GM18511 (cell line): Measurements from ENCODE around the gene HBP1.

Experiments used
- ATAC-seq: cut with Tn5 transposase; IDR thresholded peaks from one replicate; pipeline ENCODE4 v1.9.1; 2021; ENCODE audit warnings: mild to moderate bottlenecking, moderate library complexity; ENCODE audit not compliant: unreplicated experiment

The HBP1 gene

GRCh38 chr7:107180378-107180777 is 11.6 kb downstream of the HBP1 start:
- ATAC-seq = no peak

GRCh38 chr7:107181172-107181571 is 12.4 kb downstream of the HBP1 start:
- ATAC-seq = no peak

- ATAC-seq = no peak
Measured at GRCh38 chr7:107185716-107186115, 16.9 kb downstream of the HBP1 start.

GRCh38 chr7:107186240-107186639 is 17.4 kb downstream of the HBP1 start:
- ATAC-seq = no peak

GRCh38 chr7:107187774-107188173 is 19.0 kb downstream of the HBP1 start:
- no peak for ATAC-seq

- ATAC-seq = no peak
Measured at GRCh38 chr7:107190090-107190489, 21.3 kb downstream of the HBP1 start.

- no peak for ATAC-seq
Measured at GRCh38 chr7:107194052-107194451, 25.2 kb downstream of the HBP1 start.

- ATAC-seq = no peak
Measured at GRCh38 chr7:107196834-107197610, 28.2 kb downstream of the HBP1 start.

- ATAC-seq = no peak
Measured at GRCh38 chr7:107201795-107202450, 33.1 kb downstream of the HBP1 start.

GRCh38 chr7:107203607-107204006 is 34.8 kb downstream of the HBP1 start:
- ATAC-seq = no peak

GRCh38 chr7:107206136-107206535 is 37.3 kb downstream of the HBP1 start:
- ATAC-seq = no peak

GRCh38 chr7:107206706-107207105 is 37.9 kb downstream of the HBP1 start:
- no peak for ATAC-seq

- ATAC-seq = no peak
Measured at GRCh38 chr7:107207459-107207858, 38.7 kb downstream of the HBP1 start.

GRCh38 chr7:107208024-107208521 is 39.3 kb downstream of the HBP1 start:
- no peak for ATAC-seq

- no peak for ATAC-seq
Measured at GRCh38 chr7:107208563-107208962, 39.8 kb downstream of the HBP1 start.

- ATAC-seq = no peak
Measured at GRCh38 chr7:107209565-107209964, 40.8 kb downstream of the HBP1 start.

- no peak for ATAC-seq
Measured at GRCh38 chr7:107210400-107210799, 41.6 kb downstream of the HBP1 start.

- no peak for ATAC-seq
Measured at GRCh38 chr7:107212725-107213124, 43.9 kb downstream of the HBP1 start.

GRCh38 chr7:107213193-107213788 is 44.5 kb downstream of the HBP1 start:
- no peak for ATAC-seq

GRCh38 chr7:107213945-107214344 is 45.1 kb downstream of the HBP1 start:
- no peak for ATAC-seq

GRCh38 chr7:107219563-107220244 is 50.9 kb downstream of the HBP1 start:
- no peak for ATAC-seq
